ENCODE measurements around the gene OIP5.
"Not testable (repeated sequence)": the region's sequence is repeated elsewhere in the genome, so short reads cannot be mapped to it uniquely, and the experiment has no call there.

Gene OIP5

GRCh38 chr15:41301587-41301986, 30.8 kb downstream of the OIP5 start:
- no peak for DNase-seq (ENCODE audit: low read depth)

GRCh38 chr15:41301139-41301538, 31.3 kb downstream of the OIP5 start:
- not testable (repeated sequence) for DNase-seq (ENCODE audit: low read depth)

GRCh38 chr15:41292521-41292920, 39.9 kb downstream of the OIP5 start:
- DNase-seq (ENCODE audit: low read depth) = no peak

GRCh38 chr15:41291065-41291631, 41.2 kb downstream of the OIP5 start:
- no peak for DNase-seq (ENCODE audit: low read depth)

- no peak for DNase-seq (ENCODE audit: low read depth)
Observed at GRCh38 chr15:41289953-41290352, 42.4 kb downstream of the OIP5 start.

GRCh38 chr15:41288464-41288863, 43.9 kb downstream of the OIP5 start:
- DNase-seq (ENCODE audit: low read depth) = no peak

GRCh38 chr15:41286665-41287333, 45.6 kb downstream of the OIP5 start:
- no peak for DNase-seq (ENCODE audit: low read depth)

GRCh38 chr15:41285285-41285684, 47.1 kb downstream of the OIP5 start:
- DNase-seq (ENCODE audit: low read depth) = no peak

- DNase-seq (ENCODE audit: low read depth) = no peak
Observed at GRCh38 chr15:41284427-41285177, 47.8 kb downstream of the OIP5 start.

- peak; percentile 97 for DNase-seq (ENCODE audit: low read depth)
Observed at GRCh38 chr15:41283653-41284426, 48.6 kb downstream of the OIP5 start.

- not testable (repeated sequence) for DNase-seq (ENCODE audit: low read depth)
Observed at GRCh38 chr15:41282980-41283652, 49.3 kb downstream of the OIP5 start.

- not testable (repeated sequence) for DNase-seq (ENCODE audit: low read depth)
Observed at GRCh38 chr15:41282436-41282835, 50.0 kb downstream of the OIP5 start.

- no peak for DNase-seq (ENCODE audit: low read depth)
Observed at GRCh38 chr15:41281236-41281635, 51.2 kb downstream of the OIP5 start.

GRCh38 chr15:41279535-41280283, 52.7 kb downstream of the OIP5 start:
- no peak for DNase-seq (ENCODE audit: low read depth)

- no peak for DNase-seq (ENCODE audit: low read depth)
Observed at GRCh38 chr15:41278319-41278718, 54.1 kb downstream of the OIP5 start.

GRCh38 chr15:41276831-41277230, 55.6 kb downstream of the OIP5 start:
- no peak for DNase-seq (ENCODE audit: low read depth)

GRCh38 chr15:41269887-41270286, 62.5 kb downstream of the OIP5 start:
- DNase-seq (ENCODE audit: low read depth) = no peak

GRCh38 chr15:41263891-41264351, 68.5 kb downstream of the OIP5 start:
- DNase-seq (ENCODE audit: low read depth) = no peak

GRCh38 chr15:41262571-41262970, 69.8 kb downstream of the OIP5 start:
- no peak for DNase-seq (ENCODE audit: low read depth)

GRCh38 chr15:41260924-41261323, 71.5 kb downstream of the OIP5 start:
- not testable (repeated sequence) for DNase-seq (ENCODE audit: low read depth)

- no peak for DNase-seq (ENCODE audit: low read depth)
Observed at GRCh38 chr15:41259546-41260189, 72.7 kb downstream of the OIP5 start.

All from T-helper 22 cell (primary cell).